ENCODE measurements around the gene MCRS1. TPM values are rescaled to one million over a fixed set of nuclear protein-coding genes. Genes with fewer than 3 reads are reported as not detected.

MCRS1 gene
- total RNA-seq, 1 donor from 2014 or later = 97.9 TPM

- Histone ChIP-seq H3K27ac (replicated peaks) (no peak overlapping the region), H3K36me3 (no peaks in the 10 kb centered on the region), H3K4me1 (peaks cover 8% of the 10 kb centered on the region), H3K27me3 (ENCODE audit: low read depth) (no peaks in the 10 kb centered on the region), H3K9me3 (replicated peaks) (no peaks in the 10 kb centered on the region), H3K4me3 (no peak overlapping the region)
- intact Hi-C loops (cut with micrococcal nuclease) = no loop called here
- no peak for DNase-seq
- TF ChIP-seq CTCF (IDR thresholded peaks at IDR 0.05; ENCODE audit: borderline replicate concordance) = no peak
These were observed 30.6 kb upstream of the MCRS1 start for GRCh38 chr12:49598527-49598926.

GRCh38 chr12:49588721-49589516, 21.0 kb upstream of the MCRS1 start:
- Histone ChIP-seq H3K9me3 (replicated peaks) (no peaks in the 10 kb centered on the region), H3K36me3 (no peaks in the 10 kb centered on the region), H3K27me3 (ENCODE audit: low read depth) (no peaks in the 10 kb centered on the region), H3K4me1 (peaks cover 25% of the 10 kb centered on the region), H3K4me3 (no peak overlapping the region), H3K27ac (replicated peaks) (no peak overlapping the region)
- peak; percentile 58 for DNase-seq
- TF ChIP-seq CTCF (IDR thresholded peaks at IDR 0.05; ENCODE audit: borderline replicate concordance) = no peak
- intact Hi-C loops (cut with micrococcal nuclease) = no loop called here

GRCh38 chr12:49588281-49588680, 20.3 kb upstream of the MCRS1 start:
- Histone ChIP-seq H3K27me3 (ENCODE audit: low read depth) (no peaks in the 10 kb centered on the region), H3K4me3 (no peak overlapping the region), H3K9me3 (replicated peaks) (no peaks in the 10 kb centered on the region), H3K27ac (replicated peaks) (no peak overlapping the region), H3K36me3 (no peaks in the 10 kb centered on the region), H3K4me1 (peaks cover 31% of the 10 kb centered on the region)
- no peak for DNase-seq
- intact Hi-C loops (cut with micrococcal nuclease) = no loop called here
- no peak for TF ChIP-seq CTCF (IDR thresholded peaks at IDR 0.05; ENCODE audit: borderline replicate concordance)

GRCh38 chr12:49587174-49587908, 19.4 kb upstream of the MCRS1 start:
- Histone ChIP-seq H3K36me3 (no peaks in the 10 kb centered on the region), H3K27ac (replicated peaks) (no peak overlapping the region), H3K27me3 (ENCODE audit: low read depth) (no peaks in the 10 kb centered on the region), H3K4me3 (no peak overlapping the region), H3K9me3 (replicated peaks) (no peaks in the 10 kb centered on the region), H3K4me1 (peaks cover 41% of the 10 kb centered on the region)
- no peak for DNase-seq
- no peak for TF ChIP-seq CTCF (IDR thresholded peaks at IDR 0.05; ENCODE audit: borderline replicate concordance)
- intact Hi-C loops (cut with micrococcal nuclease) = no loop called here

- peaks cover 47% of the 10 kb centered on the region for H3K4me1 ChIP-seq
- no peak overlapping the region for H3K4me3 ChIP-seq
- no peak for TF ChIP-seq CTCF (IDR thresholded peaks at IDR 0.05; ENCODE audit: borderline replicate concordance)
- intact Hi-C loops (cut with micrococcal nuclease) = no loop called here
- H3K9me3 ChIP-seq (replicated peaks) = no peaks in the 10 kb centered on the region
- DNase-seq = no peak
- H3K36me3 ChIP-seq = no peaks in the 10 kb centered on the region
- H3K27me3 ChIP-seq (ENCODE audit: low read depth) = no peaks in the 10 kb centered on the region
- no peak overlapping the region for H3K27ac ChIP-seq (replicated peaks)
These were observed 17.8 kb upstream of the MCRS1 start for GRCh38 chr12:49585477-49586459.

Measured in left ventricle myocardium inferior (tissue), 1 donor.